Activated B cell treated with CpG ODN at 0.5 μM for 24 hours (primary cell): ENCODE measurements around the gene ZNF525. TPM values are rescaled to one million over a fixed set of nuclear protein-coding genes. Genes with fewer than 3 reads are reported as not detected.
"Not testable (repeated sequence)": the region's sequence is repeated elsewhere in the genome, so short reads cannot be mapped to it uniquely, and the experiment has no call there.

Experiments
- ATAC-seq: fragments of 200-7000 bp; cut with Tn5 transposase; one replicate; pipeline ENCODE4 v1.10.0; 2021; ENCODE audit warnings: low read depth, mild to moderate bottlenecking, moderate library complexity
- CTCF ChIA-PET: fragments of 350-600 bp; sonication (Branson Sonifier 250); formaldehyde crosslinking; loops from one replicate; lab custom pipeline; 2021; ENCODE audit warnings: antibody characterized with exemption; lab: Charles Lee
- POLR2A ChIA-PET: fragments of 350-600 bp; sonication (Branson Sonifier 250); formaldehyde crosslinking; loops from one replicate; lab custom pipeline; 2021; ENCODE audit warnings: antibody characterized with exemption; lab: Charles Lee
- DNase-seq: peaks from one replicate; pipeline ENCODE4 v3.0.0; 2022
- H3K27ac Mint-ChIP-seq: one replicate; pipeline ENCODE4 v1.8.0; 2020; ENCODE audit warnings: mixed read lengths
- H3K27me3 Mint-ChIP-seq: one replicate; pipeline ENCODE4 v1.8.0; 2021; ENCODE audit warnings: mixed read lengths
- H3K36me3 Mint-ChIP-seq: one replicate; pipeline ENCODE4 v1.8.0; 2021; ENCODE audit warnings: low read depth, mixed read lengths
- H3K4me1 Mint-ChIP-seq: one replicate; pipeline ENCODE4 v1.8.0; 2021; ENCODE audit warnings: mixed read lengths
- H3K4me3 Mint-ChIP-seq: one replicate; pipeline ENCODE4 v1.8.0; 2020; ENCODE audit warnings: mild to moderate bottlenecking, mixed read lengths
- H3K9me3 Mint-ChIP-seq: one replicate; pipeline ENCODE4 v1.8.0; 2020; ENCODE audit warnings: mixed read lengths
- intact Hi-C: fragments of 100-400 bp; cut with micrococcal nuclease; formaldehyde crosslinking; loops from one replicate; pipeline ENCODE4 v1.15.1; 2024
- total RNA-seq: library from RNA; stranded (reverse); gene quantifications from 2 replicates; pipeline ENCODE4 v1.2.3, GENCODE V29; 2022
- TF ChIP-seq, protein P1 (sequence below): fragments of 200-600 bp; IDR thresholded peaks from one replicate; pipeline ENCODE4 v1.8.0; 2022; ENCODE audit warnings: antibody characterized with exemption, mild to moderate bottlenecking

ZNF525 gene
- total RNA-seq, 1 donor from 2014 or later: 37.4 TPM

DNA sequence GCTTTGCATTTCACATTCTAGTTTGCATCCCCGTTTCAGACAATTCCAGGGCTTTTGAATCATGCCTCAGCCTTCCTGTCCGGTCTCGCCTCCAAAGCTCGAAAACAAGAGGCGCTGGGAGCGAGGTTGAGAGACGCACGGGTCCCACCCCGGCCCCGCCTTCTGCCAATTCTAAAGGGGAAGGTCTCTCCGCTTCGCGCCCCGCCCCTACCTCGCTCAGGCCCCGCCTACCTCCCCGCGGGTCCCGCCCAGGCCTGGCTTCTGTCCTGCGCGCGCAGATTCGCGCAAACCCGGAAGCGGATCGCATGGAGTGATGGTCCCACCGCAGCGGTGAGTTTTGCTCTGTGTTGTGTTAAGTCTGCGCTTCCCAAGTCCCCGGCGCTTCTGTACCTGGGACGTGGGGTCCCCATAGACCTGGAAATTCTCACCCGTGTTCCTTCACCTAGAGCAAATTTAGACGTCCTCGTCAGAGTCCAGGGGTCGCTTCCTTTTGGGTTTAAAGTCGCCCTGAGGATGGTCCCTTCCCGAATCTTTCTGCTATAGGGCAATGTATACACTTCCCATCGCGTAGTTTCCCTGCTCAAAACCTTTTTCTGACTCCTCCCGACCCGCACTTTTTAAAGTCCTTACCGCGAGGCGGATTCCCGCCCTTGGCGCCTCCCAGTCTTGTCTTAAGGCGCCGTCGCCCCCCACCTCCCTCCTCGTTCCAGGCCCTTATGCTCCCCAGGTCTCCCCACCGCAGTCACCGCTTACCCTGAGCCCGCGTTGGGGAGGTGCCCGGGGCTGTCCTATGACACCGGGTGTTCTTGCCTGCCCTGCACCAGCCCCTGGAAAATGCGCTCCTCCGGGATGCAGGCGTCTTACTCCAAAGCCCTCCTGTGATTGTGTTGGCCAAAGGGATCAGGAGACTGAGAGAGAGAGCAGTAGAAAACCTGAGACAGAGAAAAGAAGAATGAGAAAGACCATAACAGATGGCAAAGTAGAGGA lies 31.7 kb upstream of the ZNF525 start, which contains the start of gene ZNF845:
Gene ZNF845 (plus strand): TSS at position 287 of the 987 bp plus-strand sequence. CDS start 7,559 bp downstream, outside the sequence.
- H3K27ac Mint-ChIP-seq: peak within 1 kb of the TSS; percentile 91

DNA sequence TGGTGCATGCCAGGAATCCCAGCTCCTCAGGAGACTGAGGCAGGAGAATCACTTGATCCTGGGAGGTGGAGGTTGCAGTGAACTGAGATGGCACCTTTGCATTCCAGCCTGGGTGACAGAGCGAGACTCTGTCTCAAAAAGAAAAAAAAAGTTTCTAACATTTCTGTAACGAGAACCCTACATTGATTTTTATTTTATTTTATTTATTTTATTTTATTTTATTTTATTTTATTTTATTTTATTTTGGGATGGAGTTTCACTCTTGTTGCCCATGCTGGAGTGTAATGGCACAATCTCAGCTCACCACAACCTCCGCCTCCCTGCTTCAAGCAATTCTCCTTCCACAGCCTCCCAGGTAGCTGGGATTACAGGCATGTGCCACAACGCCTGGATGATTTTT lies 21.1 kb upstream of the ZNF525 start:
- ATAC-seq, H3K4me1 Mint-ChIP-seq, H3K27ac Mint-ChIP-seq, H3K4me3 Mint-ChIP-seq, POLR2A ChIA-PET, H3K27me3 Mint-ChIP-seq, CTCF ChIA-PET, DNase-seq, intact Hi-C loops: not testable (repeated sequence)
- Mint-ChIP-seq H3K9me3 (peaks cover 21% of the 10 kb centered on the region), H3K36me3 (peaks cover 93% of the 10 kb centered on the region)

More for the DNA sequence above, 31.7 kb upstream of the ZNF525 start, which contains the start of gene ZNF845:
- TF ChIP-seq, protein P1, sequence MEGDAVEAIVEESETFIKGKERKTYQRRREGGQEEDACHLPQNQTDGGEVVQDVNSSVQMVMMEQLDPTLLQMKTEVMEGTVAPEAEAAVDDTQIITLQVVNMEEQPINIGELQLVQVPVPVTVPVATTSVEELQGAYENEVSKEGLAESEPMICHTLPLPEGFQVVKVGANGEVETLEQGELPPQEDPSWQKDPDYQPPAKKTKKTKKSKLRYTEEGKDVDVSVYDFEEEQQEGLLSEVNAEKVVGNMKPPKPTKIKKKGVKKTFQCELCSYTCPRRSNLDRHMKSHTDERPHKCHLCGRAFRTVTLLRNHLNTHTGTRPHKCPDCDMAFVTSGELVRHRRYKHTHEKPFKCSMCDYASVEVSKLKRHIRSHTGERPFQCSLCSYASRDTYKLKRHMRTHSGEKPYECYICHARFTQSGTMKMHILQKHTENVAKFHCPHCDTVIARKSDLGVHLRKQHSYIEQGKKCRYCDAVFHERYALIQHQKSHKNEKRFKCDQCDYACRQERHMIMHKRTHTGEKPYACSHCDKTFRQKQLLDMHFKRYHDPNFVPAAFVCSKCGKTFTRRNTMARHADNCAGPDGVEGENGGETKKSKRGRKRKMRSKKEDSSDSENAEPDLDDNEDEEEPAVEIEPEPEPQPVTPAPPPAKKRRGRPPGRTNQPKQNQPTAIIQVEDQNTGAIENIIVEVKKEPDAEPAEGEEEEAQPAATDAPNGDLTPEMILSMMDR: no peak
- H3K36me3 Mint-ChIP-seq: peaks cover 34% of the 10 kb centered on the region
- POLR2A ChIA-PET: interaction anchor here (0.5 to 1.1 kb wide), 6 partner anchors 16 to 964 kb away, joined by 3 to 4 read pairs (median 3); partner anchors contain the start of genes ZNF677 and ZNF880
- CTCF ChIA-PET: no interaction called here
- H3K4me1 Mint-ChIP-seq: peaks cover 30% of the 10 kb centered on the region
- peak within 1 kb of the TSS; percentile 95 for H3K4me3 Mint-ChIP-seq
- H3K27me3 Mint-ChIP-seq: peaks cover 4% of the 10 kb centered on the region
- ATAC-seq (peak; percentile 99), DNase-seq (peak; percentile 99)
- intact Hi-C loops: loop anchor here (1.0 to 10.0 kb wide), 11 partner anchors 32 to 1039 kb away; partner anchors contain the start of genes ZNF160, ZNF320, ZNF480 and ZNF525
- H3K9me3 Mint-ChIP-seq: peaks cover 8% of the 10 kb centered on the region

DNA sequence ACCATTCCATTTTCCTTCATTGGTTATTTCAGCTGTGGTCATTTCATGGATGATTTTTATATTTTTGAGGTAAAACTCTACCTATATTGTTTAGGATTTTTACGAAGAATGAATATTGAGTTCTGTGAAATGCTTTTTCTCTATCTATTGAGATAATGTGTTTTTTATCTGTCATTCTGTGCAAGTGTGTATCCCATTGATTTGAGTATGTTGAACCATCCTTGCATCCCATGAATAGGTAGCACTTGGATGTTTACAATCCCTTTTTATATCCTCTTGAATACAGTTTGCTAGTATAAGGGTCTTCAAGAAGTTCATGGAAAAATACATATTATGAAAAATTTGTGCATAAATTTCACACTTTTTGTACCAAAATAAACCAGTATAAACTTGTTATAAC lies 9.8 kb upstream of the ZNF525 start:
- no peak overlapping the region for H3K4me3 Mint-ChIP-seq
- ATAC-seq: no peak
- TF ChIP-seq, protein P1: no peak
- H3K27ac Mint-ChIP-seq: no peak overlapping the region
- no peak for DNase-seq
- H3K27me3 Mint-ChIP-seq: no peaks in the 10 kb centered on the region
- peaks cover 48% of the 10 kb centered on the region for H3K36me3 Mint-ChIP-seq
- H3K9me3 Mint-ChIP-seq: peaks cover 49% of the 10 kb centered on the region
- intact Hi-C loops: no loop called here
- ChIA-PET POLR2A (interaction anchor here (0.7 kb wide), 1 partner anchor 197 kb away, joined by 3 read pairs; no protein-coding TSS in a partner anchor), CTCF (no interaction called here)
- no peaks in the 10 kb centered on the region for H3K4me1 Mint-ChIP-seq

DNA sequence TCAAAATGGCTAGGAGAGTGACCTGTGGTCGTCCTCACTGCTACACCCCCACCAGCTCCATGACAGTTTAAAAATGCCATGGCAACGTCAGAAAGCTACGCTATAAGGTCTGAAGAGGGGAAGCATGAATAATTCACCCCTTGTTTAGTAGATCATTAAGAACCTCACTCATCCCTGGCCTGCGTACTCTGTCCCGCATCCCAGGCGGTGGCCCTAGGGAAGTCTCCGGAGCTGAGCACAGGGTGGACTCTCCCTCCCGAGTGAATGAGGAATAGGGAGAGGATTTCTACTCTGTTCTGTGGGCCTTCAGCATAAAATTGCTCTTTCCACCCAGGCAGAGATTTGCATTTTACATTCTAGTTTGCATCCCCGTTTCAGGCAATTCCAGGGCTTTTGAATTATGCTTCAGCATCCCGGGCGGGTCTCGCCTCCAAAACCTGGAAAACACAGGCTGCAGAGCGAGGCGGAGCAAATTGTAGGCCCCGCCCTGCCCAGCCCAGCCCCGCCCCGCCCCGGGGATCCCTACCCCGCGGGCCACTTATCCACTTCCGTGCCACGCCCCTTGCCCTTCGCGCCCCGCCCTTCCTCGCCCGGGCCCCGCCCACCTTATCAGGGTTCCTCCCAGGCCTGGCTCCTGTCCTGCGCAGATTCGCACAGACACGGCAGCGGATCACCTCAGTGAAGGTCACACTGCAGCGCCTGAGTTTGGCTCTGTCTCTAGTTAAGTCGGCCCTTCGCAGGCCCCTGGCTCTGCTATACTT lies 7.5 kb upstream of the ZNF525 start:
- CTCF ChIA-PET: no interaction called here
- ATAC-seq: no peak
- TF ChIP-seq, protein P1: no peak
- H3K27me3 Mint-ChIP-seq: no peaks in the 10 kb centered on the region
- intact Hi-C loops: no loop called here
- H3K36me3 Mint-ChIP-seq: peaks cover 26% of the 10 kb centered on the region
- no peak overlapping the region for H3K4me3 Mint-ChIP-seq
- H3K27ac Mint-ChIP-seq: no peak overlapping the region
- H3K9me3 Mint-ChIP-seq: peaks cover 27% of the 10 kb centered on the region
- POLR2A ChIA-PET: no interaction called here
- no peaks in the 10 kb centered on the region for H3K4me1 Mint-ChIP-seq
- DNase-seq: no peak

DNA sequence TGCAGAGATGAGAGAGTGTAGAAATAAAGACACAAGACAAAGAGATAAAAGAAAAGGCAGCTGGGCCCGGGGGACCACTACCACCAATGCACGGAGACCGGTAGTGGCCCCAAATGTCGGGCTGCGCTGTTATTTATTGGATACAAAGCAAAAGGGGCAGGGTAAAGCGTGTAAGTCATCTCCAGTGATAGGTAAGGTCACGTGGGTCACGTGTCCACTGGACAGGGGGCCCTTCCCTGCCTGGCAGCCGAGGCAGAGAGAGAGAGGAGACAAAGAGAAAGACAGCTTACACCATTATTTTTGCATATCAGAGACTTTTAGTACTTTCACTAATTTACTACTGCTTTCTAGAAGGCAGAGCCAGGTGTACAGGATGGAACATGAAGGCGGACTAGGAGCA lies 5.4 kb upstream of the ZNF525 start:
- H3K4me3 Mint-ChIP-seq, DNase-seq, H3K27ac Mint-ChIP-seq, H3K27me3 Mint-ChIP-seq, H3K4me1 Mint-ChIP-seq, ATAC-seq, POLR2A ChIA-PET, intact Hi-C loops: not testable (repeated sequence)
- CTCF ChIA-PET: interaction anchor here (1.0 kb wide), 1 partner anchor 165 kb away, joined by 4 read pairs; no protein-coding TSS in a partner anchor
- Mint-ChIP-seq H3K9me3 (peaks cover 16% of the 10 kb centered on the region), H3K36me3 (peaks cover 14% of the 10 kb centered on the region)
